Left ventricle myocardium superior (tissue), 1 donor: Measurements from ENCODE around the gene ZBP1. TPM values are rescaled to one million over a fixed set of nuclear protein-coding genes. Genes with fewer than 3 reads are reported as not detected.

Experiments
- ATAC-seq: fragments of 200-7000 bp; cut with Tn5 transposase; one replicate; pipeline ENCODE4 v1.9.1; 2020; ENCODE audit warnings: mild to moderate bottlenecking, moderate library complexity
- DNase-seq: peaks from one replicate; pipeline ENCODE4 v3.0.0-alpha.2; 2020
- intact Hi-C: fragments of 100-400 bp; cut with micrococcal nuclease; formaldehyde crosslinking; loops from one replicate; pipeline ENCODE4 v1.11.0; 2022
- total RNA-seq: library from RNA; stranded (reverse); fragmentation: NEBNext Ultra II Directional; extraction: Animal tissue kit (Norgen Biotek cat#: 25700); gene quantifications from one replicate; pipeline ENCODE4 v1.2.1, GENCODE V29; 2021
- donor health status: DM: no; HTN: yes; CAD: no; lungs with severe emphysema.

Gene ZBP1
- total RNA-seq, 1 donor from 2014 or later: 0.15 TPM

GRCh38 chr20:57609842-57610167 is 10.4 kb downstream of the ZBP1 start:
- ATAC-seq: no peak
- intact Hi-C loops: no loop called here
- no peak for DNase-seq

- DNase-seq (no peak), ATAC-seq (no peak)
- intact Hi-C loops: no loop called here
Observed at GRCh38 chr20:57609086-57609841, 11.0 kb downstream of the ZBP1 start.

DNA sequence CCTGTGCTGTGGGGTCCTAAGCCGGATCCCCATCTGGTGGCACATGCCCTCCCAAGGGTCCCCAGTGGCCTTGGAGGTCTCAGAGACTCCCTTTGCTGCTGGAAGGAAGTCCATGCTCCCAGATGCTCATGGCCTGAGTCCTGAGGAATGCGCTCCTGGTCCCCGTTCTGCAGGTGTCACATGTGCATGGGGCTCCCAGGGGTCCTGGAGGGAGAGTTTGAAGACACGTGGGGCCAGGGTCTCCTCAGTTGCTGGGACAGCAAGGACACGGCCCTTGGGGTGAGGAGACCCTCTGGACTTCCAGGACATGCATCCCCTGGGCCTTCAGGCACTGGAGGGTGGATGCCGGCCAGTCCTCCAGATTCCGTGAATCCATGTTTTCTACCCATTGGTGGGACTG is 11.7 kb downstream of the ZBP1 start:
- no peak for DNase-seq
- intact Hi-C loops: no loop called here
- ATAC-seq: no peak

GRCh38 chr20:57605878-57606277 is 14.3 kb downstream of the ZBP1 start:
- no peak for ATAC-seq
- intact Hi-C loops: no loop called here
- DNase-seq: no peak

GRCh38 chr20:57605045-57605444 is 15.2 kb downstream of the ZBP1 start:
- DNase-seq: no peak
- intact Hi-C loops: no loop called here
- no peak for ATAC-seq

- no peak for DNase-seq
- intact Hi-C loops: no loop called here
- no peak for ATAC-seq
Observed at GRCh38 chr20:57603120-57603519, 17.1 kb downstream of the ZBP1 start.

DNA sequence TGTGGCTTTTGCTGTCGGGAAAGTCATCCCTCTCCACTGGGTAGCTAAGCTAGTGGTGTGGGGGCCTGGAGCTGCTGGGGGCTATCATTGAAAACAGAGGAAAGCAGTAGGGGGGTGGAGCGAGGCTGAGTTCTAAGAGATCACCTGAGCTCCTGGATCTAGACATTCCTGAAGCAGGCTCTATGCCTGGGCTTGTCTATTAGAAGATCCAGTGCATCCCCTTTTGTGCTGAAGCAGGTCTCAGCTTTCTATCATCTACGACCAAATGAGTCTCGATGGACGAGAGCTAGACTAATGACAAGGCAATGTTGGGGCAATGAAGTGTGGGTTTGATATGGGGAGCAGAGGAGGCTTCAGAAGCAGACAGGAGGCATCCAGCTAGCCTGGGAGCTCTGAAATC is 18.5 kb downstream of the ZBP1 start:
- intact Hi-C loops: no loop called here
- ATAC-seq: no peak
- no peak for DNase-seq

DNA sequence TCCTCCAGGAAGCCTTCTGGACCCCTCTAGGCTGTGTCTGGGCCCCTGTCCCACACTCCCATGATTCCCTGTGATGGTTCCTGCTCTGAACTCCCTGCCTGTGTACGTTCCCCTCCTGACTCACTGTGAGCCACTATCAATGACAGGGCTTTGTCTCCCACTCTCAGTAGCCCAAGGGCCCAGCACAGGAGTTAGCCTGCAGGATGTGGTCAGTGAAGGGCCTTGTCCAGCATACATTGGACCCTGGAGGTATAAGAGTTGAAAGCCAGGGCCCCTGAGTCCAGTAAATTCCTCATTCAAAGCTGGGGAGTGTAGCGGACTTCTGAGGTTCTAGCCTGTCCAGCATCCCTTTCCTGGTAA is 19.0 kb downstream of the ZBP1 start:
- DNase-seq (no peak), ATAC-seq (no peak)
- intact Hi-C loops: no loop called here

GRCh38 chr20:57600320-57601210 is 19.7 kb downstream of the ZBP1 start:
- no peak for DNase-seq
- intact Hi-C loops: no loop called here
- ATAC-seq: no peak

DNA sequence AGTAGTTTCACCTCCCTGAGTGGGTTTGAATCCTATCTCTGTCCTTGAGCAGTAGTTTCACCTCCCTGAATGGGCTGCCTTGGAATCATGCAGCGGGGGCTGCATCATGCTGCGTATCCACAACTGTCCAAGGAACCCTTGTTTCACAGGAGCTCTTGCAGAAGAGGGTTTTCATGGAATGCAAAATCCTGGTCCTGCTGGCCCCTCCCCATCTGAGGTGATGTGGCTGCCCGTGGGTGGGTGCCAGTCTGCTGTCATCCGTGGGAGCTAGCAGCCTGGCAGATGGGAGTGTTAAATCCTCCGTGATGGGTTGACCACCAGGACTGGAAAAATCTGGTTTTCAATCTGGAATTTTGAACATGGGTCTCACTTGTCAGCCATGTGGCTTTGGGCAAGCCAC is 21.7 kb downstream of the ZBP1 start:
- no peak for DNase-seq
- intact Hi-C loops: loop anchor here (5.0 kb wide), 1 partner anchor 609 kb away; no protein-coding TSS in a partner anchor
- ATAC-seq: no peak

DNA sequence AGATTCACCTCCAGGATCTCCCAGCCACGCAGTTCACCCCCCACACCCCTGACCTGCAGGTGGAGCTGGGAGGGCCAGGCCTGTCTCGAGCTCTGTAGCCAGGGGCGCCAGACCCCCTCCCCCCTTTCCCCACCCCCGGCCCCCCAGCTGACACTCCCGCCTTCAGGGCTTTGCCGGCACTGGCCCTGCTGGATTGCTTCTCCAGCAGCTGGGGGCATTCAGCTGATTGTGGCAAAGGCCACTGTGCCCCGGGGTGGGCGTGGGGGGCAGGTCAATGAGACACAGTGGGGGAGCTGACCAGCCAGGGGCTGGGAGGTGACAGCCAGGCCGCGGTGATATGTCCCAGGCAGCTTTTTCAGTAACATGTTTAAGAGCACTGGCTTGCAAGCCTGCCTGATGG is 22.2 kb downstream of the ZBP1 start:
- ATAC-seq (no peak), DNase-seq (no peak)
- intact Hi-C loops: loop anchor here (5.0 kb wide), 1 partner anchor 609 kb away; no protein-coding TSS in a partner anchor

DNA sequence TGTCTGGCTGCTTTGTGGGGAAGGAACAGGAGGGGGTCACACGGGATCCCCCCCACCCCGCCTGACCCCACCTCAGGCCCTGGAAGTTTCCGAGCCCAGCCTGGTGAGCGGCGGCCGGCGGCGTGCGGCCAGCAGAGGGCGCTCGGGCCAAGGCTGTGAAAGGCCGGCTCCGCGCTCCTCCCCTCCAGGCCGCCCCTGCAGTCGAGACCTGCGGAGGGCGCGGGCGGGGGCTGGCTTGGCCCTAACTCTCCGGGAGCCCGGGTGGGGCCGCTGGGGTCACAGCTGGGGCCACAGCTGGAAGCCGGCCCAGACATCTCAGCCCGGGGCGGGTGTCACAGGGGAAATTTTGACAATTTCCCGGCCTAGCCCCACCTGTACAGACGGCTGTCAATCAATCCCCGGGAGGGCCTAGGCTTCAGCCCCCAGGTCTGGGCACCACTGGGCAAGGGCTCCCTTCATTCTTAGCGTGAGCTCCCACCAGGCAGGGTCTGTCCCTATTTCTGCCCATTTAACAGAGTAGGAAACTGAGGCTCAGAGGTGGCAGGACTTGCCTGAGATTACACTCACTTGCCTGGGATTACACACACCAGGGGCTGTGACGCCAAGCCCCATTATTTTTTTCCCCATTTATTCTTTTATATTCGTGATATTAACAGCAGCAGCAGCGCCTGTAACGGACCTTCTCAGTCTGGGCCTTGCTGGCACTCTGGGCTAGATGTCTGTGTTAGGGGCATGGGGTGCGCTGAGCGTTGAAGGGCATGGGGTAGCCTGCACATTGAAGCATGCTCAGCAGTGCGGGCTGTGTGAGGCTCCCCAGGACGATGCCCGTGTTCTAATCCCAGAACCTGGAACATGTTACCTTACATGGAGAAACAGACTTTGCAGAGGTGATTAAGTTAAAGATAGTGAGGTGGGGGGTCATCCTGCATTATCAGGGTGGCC is 23.0 kb downstream of the ZBP1 start:
- DNase-seq (peak; percentile 89), ATAC-seq (peak; percentile 89)

DNA sequence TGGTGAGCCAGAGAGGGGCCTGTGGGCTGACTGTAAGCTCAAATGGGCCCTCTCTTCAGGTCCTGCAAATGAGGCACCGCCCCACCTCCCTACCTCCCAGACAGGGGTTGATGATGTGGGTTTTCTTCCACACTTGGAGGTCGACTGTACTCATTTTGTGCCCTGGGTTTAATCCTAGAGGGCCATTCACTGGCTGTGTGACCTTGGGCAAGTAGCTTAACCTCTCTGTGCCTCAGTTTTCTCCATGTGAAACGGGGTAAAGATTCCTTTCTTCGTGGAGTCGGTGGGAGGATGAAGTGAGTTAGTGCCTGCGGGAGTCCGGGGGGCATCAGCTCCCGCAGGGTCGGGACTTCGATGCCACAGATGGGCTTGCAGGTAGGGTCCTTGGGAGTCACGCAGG is 23.9 kb downstream of the ZBP1 start:
- DNase-seq: no peak
- intact Hi-C loops: loop anchor here (5.0 kb wide), 1 partner anchor 611 kb away; no protein-coding TSS in a partner anchor
- no peak for ATAC-seq

More for the DNA sequence above, 23.0 kb downstream of the ZBP1 start:
- intact Hi-C loops: loop anchor here (5.0 kb wide), 1 partner anchor 610 kb away; no protein-coding TSS in a partner anchor

DNA sequence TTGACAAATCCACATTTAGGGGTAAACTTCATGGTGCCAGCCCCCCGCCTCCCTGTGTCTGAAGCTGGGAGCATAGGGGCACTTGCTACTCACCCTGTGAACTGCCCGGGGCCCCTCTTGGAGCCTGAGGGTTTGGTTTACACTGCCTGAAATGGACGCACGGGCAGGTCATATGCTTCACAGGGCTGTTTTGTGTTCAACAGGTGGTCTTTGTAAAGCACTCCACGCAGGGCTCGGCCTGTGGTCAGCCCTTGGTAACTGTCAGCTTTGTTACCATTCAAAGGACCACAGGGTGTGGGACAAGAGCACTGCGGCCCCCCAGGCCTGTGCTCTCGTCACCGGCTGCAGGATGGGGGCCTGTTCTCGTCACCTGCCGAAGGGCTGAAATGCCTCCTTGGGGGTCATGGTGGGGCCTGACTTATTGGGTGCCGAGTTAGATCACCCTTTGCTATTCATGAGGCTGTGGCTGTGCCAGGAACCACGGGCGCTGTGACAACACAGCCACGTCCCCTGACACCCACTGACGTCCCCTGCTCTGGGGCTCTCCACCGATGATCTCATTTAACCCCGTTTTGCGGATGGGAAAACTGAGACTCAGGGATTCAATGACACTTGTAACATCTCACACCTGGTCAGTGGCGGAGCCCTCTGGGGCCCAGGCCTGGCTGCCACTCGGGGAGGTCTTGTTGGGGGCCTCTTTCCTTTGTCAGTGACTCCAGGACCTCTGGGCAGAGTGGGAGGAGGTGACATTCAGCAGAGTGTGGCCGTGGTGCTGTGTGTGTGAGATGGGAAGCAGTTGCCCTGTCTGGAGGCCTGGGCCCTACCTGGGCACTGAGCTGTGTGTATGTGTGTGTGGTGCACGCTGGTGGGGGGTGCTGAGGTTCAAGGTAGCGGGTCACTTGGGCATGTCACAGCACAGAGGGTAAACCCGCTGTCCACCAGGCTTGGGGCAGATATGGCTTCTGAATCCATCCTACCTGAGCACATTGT is 24.9 kb downstream of the ZBP1 start:
- no peak for ATAC-seq
- intact Hi-C loops: loop anchor here (2.0 to 5.0 kb wide), 2 partner anchors 81 to 612 kb away; no protein-coding TSS in a partner anchor
- no peak for DNase-seq

- DNase-seq (peak; percentile 75), ATAC-seq (peak; percentile 44)
- intact Hi-C loops: loop anchor here (2.0 kb wide), 1 partner anchor 80 kb away; no protein-coding TSS in a partner anchor
Observed at GRCh38 chr20:57594092-57594951, 25.9 kb downstream of the ZBP1 start.

GRCh38 chr20:57593134-57593886 is 26.9 kb downstream of the ZBP1 start:
- intact Hi-C loops: no loop called here

More at GRCh38 chr20:57593134-57593886, 26.9 kb downstream of the ZBP1 start:
- DNase-seq (no peak), ATAC-seq (no peak)
